ENCODE data around the gene RNF126.

Gene RNF126

DNA sequence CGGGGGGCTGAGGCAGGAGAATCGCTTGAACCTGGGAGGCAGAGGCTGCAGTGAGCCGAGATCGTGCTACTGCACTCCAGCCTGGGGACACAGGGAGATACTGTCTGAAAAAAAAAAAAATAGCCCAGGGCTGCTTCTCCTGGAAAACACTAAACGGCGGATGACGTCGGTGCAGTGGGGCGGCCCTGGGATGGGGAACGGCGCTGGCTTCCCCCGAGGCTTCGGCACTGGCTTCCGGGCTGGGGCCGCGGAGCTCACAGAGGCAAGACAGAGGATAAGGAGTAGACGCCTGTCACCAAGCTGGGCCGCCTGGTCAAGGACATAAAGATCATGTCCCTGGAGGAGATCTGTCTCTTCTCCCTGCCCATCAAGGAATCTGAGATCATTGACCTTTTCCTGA lies 27.2 kb upstream of the RNF126 start:
- TF ChIP-seq, protein P1, sequence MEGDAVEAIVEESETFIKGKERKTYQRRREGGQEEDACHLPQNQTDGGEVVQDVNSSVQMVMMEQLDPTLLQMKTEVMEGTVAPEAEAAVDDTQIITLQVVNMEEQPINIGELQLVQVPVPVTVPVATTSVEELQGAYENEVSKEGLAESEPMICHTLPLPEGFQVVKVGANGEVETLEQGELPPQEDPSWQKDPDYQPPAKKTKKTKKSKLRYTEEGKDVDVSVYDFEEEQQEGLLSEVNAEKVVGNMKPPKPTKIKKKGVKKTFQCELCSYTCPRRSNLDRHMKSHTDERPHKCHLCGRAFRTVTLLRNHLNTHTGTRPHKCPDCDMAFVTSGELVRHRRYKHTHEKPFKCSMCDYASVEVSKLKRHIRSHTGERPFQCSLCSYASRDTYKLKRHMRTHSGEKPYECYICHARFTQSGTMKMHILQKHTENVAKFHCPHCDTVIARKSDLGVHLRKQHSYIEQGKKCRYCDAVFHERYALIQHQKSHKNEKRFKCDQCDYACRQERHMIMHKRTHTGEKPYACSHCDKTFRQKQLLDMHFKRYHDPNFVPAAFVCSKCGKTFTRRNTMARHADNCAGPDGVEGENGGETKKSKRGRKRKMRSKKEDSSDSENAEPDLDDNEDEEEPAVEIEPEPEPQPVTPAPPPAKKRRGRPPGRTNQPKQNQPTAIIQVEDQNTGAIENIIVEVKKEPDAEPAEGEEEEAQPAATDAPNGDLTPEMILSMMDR (IDR thresholded peaks at IDR 0.05; ENCODE audit: low read length, missing control alignments) = no peak
- no peak for DNase-seq (ENCODE audit: low read depth)
- H3K4me3 ChIP-seq (replicated peaks; ENCODE audit: low read depth, low read length) = no peak overlapping the region

DNA sequence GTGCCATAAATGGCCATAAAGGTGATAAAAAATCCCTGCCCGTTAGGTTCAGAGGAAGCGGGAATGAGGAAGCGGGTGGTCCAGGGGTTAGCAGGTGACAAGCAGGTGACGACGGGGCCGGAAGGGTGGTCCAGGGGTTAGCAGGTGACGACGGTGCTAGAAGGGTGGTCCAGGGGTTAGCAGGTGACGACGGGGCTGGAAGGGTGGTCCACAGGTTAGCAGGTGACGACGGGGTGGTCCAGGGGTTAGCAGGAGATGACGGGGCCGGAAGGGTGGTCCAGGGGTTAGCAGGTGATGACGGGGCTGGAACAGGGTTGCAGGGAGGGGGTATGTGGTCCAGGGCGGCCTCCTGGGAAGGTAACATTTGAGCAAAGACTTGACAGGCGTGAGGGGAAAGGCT lies 26.0 kb upstream of the RNF126 start:
- TF ChIP-seq, protein P1 (IDR thresholded peaks at IDR 0.05; ENCODE audit: low read length, missing control alignments) = no peak
- H3K4me3 ChIP-seq (replicated peaks; ENCODE audit: low read depth, low read length) = no peak overlapping the region
- DNase-seq (ENCODE audit: low read depth) = no peak

DNA sequence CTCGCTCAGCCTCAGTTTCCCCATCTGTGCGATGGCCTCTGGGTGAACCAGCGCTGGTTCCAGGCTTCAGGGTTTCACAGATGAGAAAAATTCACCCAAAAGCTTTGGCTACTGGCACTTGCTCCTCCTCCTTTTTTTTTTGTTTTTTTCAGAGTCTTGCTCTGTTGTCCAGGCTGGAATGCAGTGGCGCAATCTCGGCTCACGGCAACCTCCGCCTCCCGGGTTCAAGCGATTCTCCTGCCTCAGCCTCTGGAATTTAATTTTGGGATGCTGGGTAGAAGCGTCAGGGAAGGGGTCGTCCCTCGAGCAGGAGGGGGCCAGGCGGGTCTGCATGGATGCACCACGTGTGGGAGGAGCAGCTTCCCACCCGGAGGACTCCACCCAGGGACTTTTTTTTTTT lies 25.2 kb upstream of the RNF126 start:
- DNase-seq (ENCODE audit: low read depth) = no peak
- no peak overlapping the region for H3K4me3 ChIP-seq (replicated peaks; ENCODE audit: low read depth, low read length)
- TF ChIP-seq, protein P1 (IDR thresholded peaks at IDR 0.05; ENCODE audit: low read length, missing control alignments) = no peak

DNA sequence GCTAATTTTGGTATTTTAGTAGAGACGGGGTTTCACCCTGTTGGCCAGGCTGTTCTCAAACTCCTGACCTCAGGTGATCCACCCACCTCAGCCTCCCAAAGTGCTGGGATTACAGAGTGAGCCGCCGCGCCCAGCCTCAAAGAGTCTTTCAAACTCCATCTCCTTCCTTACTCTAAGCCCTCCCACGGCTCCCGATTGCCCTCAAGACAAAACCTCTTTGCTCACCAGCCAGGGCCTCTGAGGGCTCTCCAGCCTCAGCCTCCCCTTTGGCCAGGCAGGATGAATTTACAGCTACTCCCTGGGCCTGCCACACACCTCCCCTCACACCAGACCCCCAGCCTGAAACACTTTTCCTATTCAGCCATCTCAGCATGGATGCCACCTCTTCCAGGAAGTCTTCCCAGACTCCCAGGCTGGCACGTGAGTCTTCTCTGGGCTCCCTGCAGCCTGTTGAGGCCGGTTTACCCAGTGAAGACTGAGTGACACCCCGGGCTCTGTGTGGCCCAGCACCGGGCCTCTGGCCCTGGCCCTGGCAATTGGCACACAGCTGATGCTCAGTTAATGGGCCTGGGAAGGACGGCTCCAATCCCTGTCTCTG lies 24.7 kb upstream of the RNF126 start:
- no peak for DNase-seq (ENCODE audit: low read depth)
- TF ChIP-seq, protein P1 (IDR thresholded peaks at IDR 0.05; ENCODE audit: low read length, missing control alignments) = no peak

DNA sequence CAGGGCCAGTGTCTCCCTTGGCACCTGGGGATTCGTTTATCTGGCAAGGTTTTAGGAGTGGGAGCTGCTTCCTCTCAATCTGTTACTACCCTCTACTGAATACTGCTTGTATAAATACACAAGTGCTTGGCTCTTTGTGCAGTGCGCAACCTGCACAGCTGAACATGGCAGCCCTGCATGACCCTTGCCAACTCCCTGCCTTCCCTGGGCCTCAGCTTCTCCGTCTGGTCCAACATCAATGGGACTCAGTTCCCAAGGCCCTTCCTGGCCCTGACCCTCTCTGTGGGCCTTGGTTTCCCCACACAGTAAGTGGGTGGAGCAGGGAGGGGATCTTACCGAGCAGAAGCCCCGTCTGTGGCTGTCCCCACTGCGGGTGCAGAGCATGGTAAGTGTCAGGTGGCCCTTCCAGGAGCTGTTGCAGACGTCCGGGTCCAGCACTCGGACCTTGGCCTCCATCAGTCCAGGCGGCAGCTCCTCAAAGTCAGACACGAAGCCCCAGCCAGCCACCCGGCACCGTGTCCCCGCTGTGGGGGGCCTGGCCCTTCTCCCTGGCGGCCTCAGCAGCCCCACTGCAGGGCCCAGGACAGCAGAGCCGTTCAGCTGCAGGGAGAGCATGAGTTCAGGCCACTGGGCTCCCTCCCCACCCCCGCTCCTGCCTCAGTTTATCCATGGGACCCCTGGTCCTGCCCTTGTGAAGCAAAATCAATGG lies 23.7 kb upstream of the RNF126 start:
- TF ChIP-seq, protein P1 (IDR thresholded peaks at IDR 0.05; ENCODE audit: low read length, missing control alignments) = no peak
- DNase-seq (ENCODE audit: low read depth) = no peak
- no peak overlapping the region for H3K4me3 ChIP-seq (replicated peaks; ENCODE audit: low read depth, low read length)

More for the DNA sequence above, 24.7 kb upstream of the RNF126 start:
- no peak overlapping the region for H3K4me3 ChIP-seq (replicated peaks; ENCODE audit: low read depth, low read length)

DNA sequence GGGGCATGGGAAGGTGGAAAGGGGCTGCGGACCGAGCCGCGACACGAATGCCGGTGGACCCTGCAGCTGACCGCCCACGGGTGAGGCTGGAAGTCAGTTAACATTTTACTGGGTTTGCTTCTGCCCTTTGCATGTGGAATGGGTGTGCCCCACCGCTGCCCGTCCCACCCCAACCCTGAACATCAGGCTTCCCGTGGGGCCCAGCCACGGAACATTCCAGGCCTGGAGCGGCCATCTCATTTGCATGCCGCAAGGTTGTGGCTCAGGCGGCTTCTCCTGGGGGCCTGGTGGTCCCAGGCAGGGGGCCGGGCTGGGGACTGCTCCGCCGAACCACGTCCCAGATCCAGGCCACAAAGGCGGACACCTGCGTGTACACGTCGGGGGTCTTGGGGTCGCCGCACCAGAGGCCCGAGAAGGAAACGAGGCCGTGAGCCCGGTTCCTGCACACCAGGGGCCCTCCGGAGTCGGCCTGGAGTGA lies 22.5 kb upstream of the RNF126 start:
- no peak for DNase-seq (ENCODE audit: low read depth)
- TF ChIP-seq, protein P1 (IDR thresholded peaks at IDR 0.05; ENCODE audit: low read length, missing control alignments) = no peak
- no peak overlapping the region for H3K4me3 ChIP-seq (replicated peaks; ENCODE audit: low read depth, low read length)

Data from fibroblast of pulmonary artery (primary cell).